HCT116 (cell line): ENCODE results near the gene LCOR. TPM values are rescaled to one million over a fixed set of nuclear protein-coding genes. Genes with fewer than 3 reads are reported as not detected.

ENCODE experiments used
- ATAC-seq: fragments of 200-7000 bp; cut with Tn5 transposase; 2 replicates; pipeline ENCODE4 v1.9.1; 2020; ENCODE audit warnings: mild to moderate bottlenecking, moderate library complexity
- BruUV-seq: library from RNA; stranded (reverse); fragments of 400-500 nt; replicated peaks from 2 replicates; lab custom pipeline; 2021; lab: Mats Ljungman, UMichigan
- CTCF ChIA-PET: fragments of 300-600 bp; sonication (Branson Sonifier 250); formaldehyde crosslinking; loops from one replicate; lab custom pipeline; 2021; ENCODE audit warnings: antibody characterized with exemption; lab: Charles Lee
- POLR2A ChIA-PET: fragments of 300-600, 350-600 bp; sonication (Branson Sonifier 250); formaldehyde crosslinking; loops from one replicate; lab custom pipeline; 2021; ENCODE audit warnings: antibody characterized with exemption; lab: Charles Lee
- RAD21 ChIA-PET, 2 experiments: fragments of 300-600 bp; sonication (Branson Sonifier 250); formaldehyde crosslinking; loops; one replicate each; lab custom pipeline; 2023; ENCODE audit warnings: low total read pairs in 2 of 2; ENCODE audit not compliant: uncharacterized antibody in 2 of 2, unreplicated experiment in 2 of 2, low non-redundant PET in 1 of 2; lab: Charles Lee
- DNase-seq: peaks from one replicate; pipeline ENCODE4 v3.0.0-alpha.2; 2010; ENCODE audit warnings: low read depth, low spot score
- H2AFZ ChIP-seq: fragments of 200-600 bp; shearing (Covaris generic), sonication (generic); 2 replicates; pipeline ENCODE4 v1.6.1; 2017; ENCODE audit warnings: low read depth, mixed run types, mixed read lengths, antibody characterized with exemption, low read length; ENCODE audit not compliant: poor library complexity, severe bottlenecking
- H3K27ac ChIP-seq: 2 replicates; pipeline ENCODE4 v1.5.1; 2012; ENCODE audit warnings: low read depth, low read length
- H3K27me3 ChIP-seq: fragments of 200-600 bp; sonication (generic); 2 replicates; pipeline ENCODE4 v1.6.1; 2016; ENCODE audit warnings: mixed run types, low read length, mixed read lengths; ENCODE audit not compliant: insufficient read depth
- H3K36me3 ChIP-seq, 2 experiments: fragments of 200-500 bp in 1 of 2; fragments of 200-600 bp in 1 of 2; sonication (Bioruptor generic) in 1 of 2; sonication (generic) in 1 of 2; 2 replicates each; pipeline versions ENCODE4 v1.5.1 to v1.6.1; 2014 to 2016; ENCODE audit warnings: low read length in 2 of 2, inconsistent platforms in 1 of 2, mixed read lengths in 1 of 2, mixed run types in 1 of 2; ENCODE audit not compliant: insufficient read depth in 2 of 2, control insufficient read depth in 1 of 2
- H3K4me1 ChIP-seq, 2 experiments: fragments of 200-600 bp in 1 of 2; sonication (generic) in 1 of 2; 2 replicates each; pipeline versions ENCODE4 v1.5.1 to v1.6.1; 2012 to 2017; ENCODE audit warnings: low read length in 2 of 2, inconsistent platforms in 1 of 2, mild to moderate bottlenecking in 1 of 2, mixed read lengths in 1 of 2, mixed run types in 1 of 2, moderate library complexity in 1 of 2; ENCODE audit not compliant: insufficient read depth in 2 of 2, control insufficient read depth in 1 of 2
- H3K4me2 ChIP-seq: fragments of 200-600 bp; sonication (generic); 2 replicates; pipeline ENCODE4 v1.6.1; 2017; ENCODE audit warnings: mixed run types, low read length, mixed read lengths
- H3K4me3 ChIP-seq, 2 experiments: fragments of 200-600 bp in 1 of 2; sonication (generic) in 1 of 2; replicated peaks in 1 of 2; 2 replicates each; pipeline ENCODE4 v1.5.1; 2011 to 2016; ENCODE audit warnings: low read length in 2 of 2, control low read depth in 1 of 2, low read depth in 1 of 2, mild to moderate bottlenecking in 1 of 2, mixed read lengths in 1 of 2, mixed run types in 1 of 2
- H3K79me2 ChIP-seq: fragments of 200-600 bp; sonication (generic); 2 replicates; pipeline ENCODE4 v1.6.1; 2017; ENCODE audit warnings: mild to moderate bottlenecking, mixed run types, low read length, moderate library complexity, mixed read lengths; ENCODE audit not compliant: insufficient read depth
- H3K9ac ChIP-seq: fragments of 200-600 bp; sonication (generic); 2 replicates; pipeline ENCODE4 v1.6.1; 2016; ENCODE audit warnings: low read length, mixed read lengths
- H3K9me2 ChIP-seq: fragments of 200-600 bp; sonication (generic), shearing (Covaris generic); 2 replicates; pipeline ENCODE4 v1.6.1; 2017; ENCODE audit warnings: mixed run types, mild to moderate bottlenecking, moderate library complexity; ENCODE audit not compliant: insufficient read depth
- H3K9me3 ChIP-seq, 2 experiments: fragments of 200-500 bp in 1 of 2; fragments of 200-600 bp in 1 of 2; sonication (Bioruptor generic) in 1 of 2; sonication (generic) in 1 of 2; 2 replicates each; pipeline ENCODE4 v1.6.1; 2014 to 2017; ENCODE audit warnings: low read length in 2 of 2, mixed read lengths in 2 of 2, inconsistent platforms in 1 of 2, low read depth in 1 of 2, mild to moderate bottlenecking in 1 of 2, mixed run types in 1 of 2, moderate library complexity in 1 of 2; ENCODE audit not compliant: control insufficient read depth in 1 of 2, insufficient read depth in 1 of 2
- H4K20me1 ChIP-seq: fragments of 200-600 bp; sonication (generic), shearing (Covaris generic); 2 replicates; pipeline ENCODE4 v1.6.1; 2017; ENCODE audit warnings: mixed run types, mild to moderate bottlenecking, moderate library complexity; ENCODE audit not compliant: insufficient read depth
- CBX3 ChIP-seq: IDR thresholded peaks from 2 replicates; pipeline ENCODE4 v1.6.1; 2012; ENCODE audit warnings: low read depth
- CEBPB ChIP-seq: IDR thresholded peaks from 2 replicates; pipeline ENCODE4 v1.6.1; 2012; ENCODE audit warnings: low read depth
- ELF1 ChIP-seq: IDR thresholded peaks from 2 replicates; pipeline ENCODE4 v1.6.1; 2012; ENCODE audit warnings: low read depth, borderline replicate concordance
- EZH2 ChIP-seq: fragments of 200-600 bp; sonication (generic); IDR thresholded peaks from 2 replicates; pipeline ENCODE4 v1.6.1; 2017; ENCODE audit warnings: antibody characterized with exemption, mixed run types
- JUND ChIP-seq: IDR thresholded peaks from 2 replicates; pipeline ENCODE4 v1.6.1; 2012
- POLR2AphosphoS5 ChIP-seq: IDR thresholded peaks from 2 replicates; pipeline ENCODE4 v1.6.1; 2011; ENCODE audit warnings: mild to moderate bottlenecking, low read depth, low read length, moderate library complexity
- RAD21 ChIP-seq: IDR thresholded peaks from 2 replicates; pipeline ENCODE4 v1.6.1; 2012; ENCODE audit warnings: low read depth, mild to moderate bottlenecking
- SIN3A ChIP-seq: IDR thresholded peaks from 2 replicates; pipeline ENCODE4 v1.6.1; 2012; ENCODE audit warnings: low read depth
- SRF ChIP-seq: IDR thresholded peaks from 2 replicates; pipeline ENCODE4 v1.6.1; 2012; ENCODE audit warnings: low read depth
- TCF7L2 ChIP-seq: IDR thresholded peaks from 2 replicates; pipeline ENCODE4 v1.7.0; 2011; ENCODE audit warnings: borderline replicate concordance, inconsistent platforms; ENCODE audit not compliant: insufficient read depth, insufficient read length; ENCODE audit errors: extremely low read depth
- ZNF274 ChIP-seq: fragments of 200-500 bp; sonication (Bioruptor generic); IDR thresholded peaks from 2 replicates; pipeline ENCODE4 v1.6.1; 2014; ENCODE audit warnings: mild to moderate bottlenecking, low read depth, low read length, inconsistent platforms
- intact Hi-C: fragments of 100-400 bp; cut with micrococcal nuclease; formaldehyde crosslinking; loops from 2 replicates; pipeline ENCODE4 v1.10.0; 2022
- total RNA-seq: library from RNA; stranded (reverse); gene quantifications from one replicate; pipeline ENCODE4 v1.2.1, GENCODE V29; 2021; ENCODE audit not compliant: unreplicated experiment
- TF ChIP-seq, protein P1 (sequence below): IDR thresholded peaks from 2 replicates; pipeline ENCODE4 v1.6.1; 2012
- TF ChIP-seq, protein P2 (sequence below), 3 experiments: fragments of 200-600 bp in 1 of 3; sonication (generic) in 1 of 3; IDR thresholded peaks in 2 of 3; conservative IDR thresholded peaks in 1 of 3; 2 replicates each; pipeline ENCODE4 v1.5.1; 2012 to 2017; ENCODE audit warnings: low read depth in 2 of 3, low read length in 2 of 3, antibody characterized with exemption in 1 of 3, borderline replicate concordance in 1 of 3, control low read depth in 1 of 3, mild to moderate bottlenecking in 1 of 3, mixed read lengths in 1 of 3, mixed run types in 1 of 3, moderate library complexity in 1 of 3; ENCODE audit not compliant: insufficient read depth in 1 of 3
- TF ChIP-seq, protein P3 (sequence below): IDR thresholded peaks from 2 replicates; pipeline ENCODE4 v1.6.1; 2011; ENCODE audit warnings: mild to moderate bottlenecking, low read length, moderate library complexity; ENCODE audit not compliant: insufficient replicate concordance; ENCODE audit errors: extremely low read depth

LCOR gene
- total RNA-seq, 1 experiment from 2014 or later: 59.9 TPM

DNA sequence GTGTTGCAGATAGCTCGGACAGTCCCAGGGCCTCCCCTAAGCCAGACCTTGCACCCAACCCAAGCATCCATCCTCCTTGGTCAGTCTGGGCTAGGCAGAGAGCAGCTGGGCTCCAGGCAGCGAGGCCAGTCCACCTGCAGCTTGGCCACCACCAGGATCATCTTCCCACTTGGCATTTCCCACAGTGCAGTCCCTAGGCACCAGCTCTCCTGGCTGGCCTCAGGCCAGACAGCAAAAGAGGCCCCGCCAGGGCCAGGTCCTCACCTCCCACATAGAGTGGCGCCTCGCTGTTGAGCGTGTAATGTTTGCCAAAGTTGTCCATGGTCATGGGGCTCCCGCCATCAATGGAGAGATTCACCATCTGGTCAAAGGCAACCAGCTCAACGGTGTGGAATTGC is 171.7 kb downstream of the LCOR start:
- Histone ChIP-seq H3K4me1 (no peaks in the 10 kb centered on the region), H3K9me2 (no peaks in the 10 kb centered on the region), H4K20me1 (no peaks in the 10 kb centered on the region), H2AFZ (no peak overlapping the region), H3K27ac (no peak overlapping the region), H3K36me3 (no peaks in the 10 kb centered on the region), H3K4me2 (no peak overlapping the region), H3K4me3 (no peak overlapping the region), H3K9ac (no peak overlapping the region), H3K79me2 (no peaks in the 10 kb centered on the region), H3K9me3 (peaks cover 6 to 12% of the 10 kb centered on the region in 2 experiments; a peak in 2 of 4 replicates), H3K27me3 (no peaks in the 10 kb centered on the region)
- no TSS peak for BruUV-seq
- ATAC-seq (no peak), DNase-seq (no peak)
- intact Hi-C loops: no loop called here
- ChIA-PET CTCF (interaction anchor here (1.4 kb wide), 1 partner anchor 21 kb away, joined by 5 read pairs; no protein-coding TSS in a partner anchor), POLR2A (no interaction called here), RAD21 (no interaction called here)
- TF ChIP-seq CBX3: no peak

DNA sequence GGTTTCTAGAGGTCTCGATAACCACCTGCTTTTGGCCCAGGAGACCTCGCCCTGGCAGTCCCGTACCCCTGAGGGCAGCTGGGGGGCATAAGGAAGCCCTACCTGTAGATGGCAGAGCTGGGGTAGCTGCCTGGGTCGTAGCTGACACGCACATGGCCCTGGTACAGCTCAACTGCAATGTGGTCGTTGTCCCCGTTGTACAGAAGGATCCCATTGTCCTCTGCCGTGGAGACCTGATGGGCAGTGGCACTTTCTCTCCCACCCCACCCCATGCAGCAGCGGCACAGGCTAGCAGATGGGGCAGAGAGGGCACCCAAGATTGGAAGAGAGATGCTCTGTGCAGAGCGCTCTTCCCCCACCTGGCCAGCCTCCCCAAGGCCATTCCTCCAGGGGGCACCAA is 172.5 kb downstream of the LCOR start:
- Histone ChIP-seq H3K4me3 (no peak overlapping the region), H3K27ac (no peak overlapping the region), H4K20me1 (no peaks in the 10 kb centered on the region), H3K9ac (no peak overlapping the region), H3K4me1 (no peaks in the 10 kb centered on the region), H3K36me3 (no peaks in the 10 kb centered on the region), H3K27me3 (no peaks in the 10 kb centered on the region), H3K79me2 (no peaks in the 10 kb centered on the region), H3K9me2 (no peaks in the 10 kb centered on the region), H2AFZ (no peak overlapping the region), H3K9me3 (peaks cover 6 to 12% of the 10 kb centered on the region in 2 experiments; a peak in 2 of 4 replicates), H3K4me2 (no peak overlapping the region)
- no peak for TF ChIP-seq SRF
- TF ChIP-seq TCF7L2: no peak
- no peak for TF ChIP-seq JUND
- no peak for TF ChIP-seq ELF1
- TF ChIP-seq, protein P1, sequence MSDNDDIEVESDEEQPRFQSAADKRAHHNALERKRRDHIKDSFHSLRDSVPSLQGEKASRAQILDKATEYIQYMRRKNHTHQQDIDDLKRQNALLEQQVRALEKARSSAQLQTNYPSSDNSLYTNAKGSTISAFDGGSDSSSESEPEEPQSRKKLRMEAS: no peak
- TF ChIP-seq ZNF274: no peak
- TF ChIP-seq, protein P2, sequence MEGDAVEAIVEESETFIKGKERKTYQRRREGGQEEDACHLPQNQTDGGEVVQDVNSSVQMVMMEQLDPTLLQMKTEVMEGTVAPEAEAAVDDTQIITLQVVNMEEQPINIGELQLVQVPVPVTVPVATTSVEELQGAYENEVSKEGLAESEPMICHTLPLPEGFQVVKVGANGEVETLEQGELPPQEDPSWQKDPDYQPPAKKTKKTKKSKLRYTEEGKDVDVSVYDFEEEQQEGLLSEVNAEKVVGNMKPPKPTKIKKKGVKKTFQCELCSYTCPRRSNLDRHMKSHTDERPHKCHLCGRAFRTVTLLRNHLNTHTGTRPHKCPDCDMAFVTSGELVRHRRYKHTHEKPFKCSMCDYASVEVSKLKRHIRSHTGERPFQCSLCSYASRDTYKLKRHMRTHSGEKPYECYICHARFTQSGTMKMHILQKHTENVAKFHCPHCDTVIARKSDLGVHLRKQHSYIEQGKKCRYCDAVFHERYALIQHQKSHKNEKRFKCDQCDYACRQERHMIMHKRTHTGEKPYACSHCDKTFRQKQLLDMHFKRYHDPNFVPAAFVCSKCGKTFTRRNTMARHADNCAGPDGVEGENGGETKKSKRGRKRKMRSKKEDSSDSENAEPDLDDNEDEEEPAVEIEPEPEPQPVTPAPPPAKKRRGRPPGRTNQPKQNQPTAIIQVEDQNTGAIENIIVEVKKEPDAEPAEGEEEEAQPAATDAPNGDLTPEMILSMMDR (IDR thresholded peaks at IDR 0.05 in 2 of 3, conservative IDR thresholded peaks at IDR 0.05 in 1 of 3; ENCODE audit: borderline replicate concordance in 1 of 3, insufficient read depth in 1 of 3, low read depth in 2 of 3, low read length in 2 of 3): no peak
- TF ChIP-seq SIN3A: no peak
- no peak for TF ChIP-seq RAD21
- TF ChIP-seq, protein P3, sequence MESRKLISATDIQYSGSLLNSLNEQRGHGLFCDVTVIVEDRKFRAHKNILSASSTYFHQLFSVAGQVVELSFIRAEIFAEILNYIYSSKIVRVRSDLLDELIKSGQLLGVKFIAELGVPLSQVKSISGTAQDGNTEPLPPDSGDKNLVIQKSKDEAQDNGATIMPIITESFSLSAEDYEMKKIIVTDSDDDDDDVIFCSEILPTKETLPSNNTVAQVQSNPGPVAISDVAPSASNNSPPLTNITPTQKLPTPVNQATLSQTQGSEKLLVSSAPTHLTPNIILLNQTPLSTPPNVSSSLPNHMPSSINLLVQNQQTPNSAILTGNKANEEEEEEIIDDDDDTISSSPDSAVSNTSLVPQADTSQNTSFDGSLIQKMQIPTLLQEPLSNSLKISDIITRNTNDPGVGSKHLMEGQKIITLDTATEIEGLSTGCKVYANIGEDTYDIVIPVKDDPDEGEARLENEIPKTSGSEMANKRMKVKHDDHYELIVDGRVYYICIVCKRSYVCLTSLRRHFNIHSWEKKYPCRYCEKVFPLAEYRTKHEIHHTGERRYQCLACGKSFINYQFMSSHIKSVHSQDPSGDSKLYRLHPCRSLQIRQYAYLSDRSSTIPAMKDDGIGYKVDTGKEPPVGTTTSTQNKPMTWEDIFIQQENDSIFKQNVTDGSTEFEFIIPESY: no peak
- no peak for TF ChIP-seq EZH2
- TF ChIP-seq POLR2AphosphoS5: no peak
- TF ChIP-seq CEBPB: no peak
- intact Hi-C loops: no loop called here
- ChIA-PET RAD21 (no interaction called here), POLR2A (no interaction called here), CTCF (no interaction called here)
- DNase-seq (no peak), ATAC-seq (no peak)
- no TSS peak for BruUV-seq
